Measurements from ENCODE around the gene CDH15.

The CDH15 gene

DNA sequence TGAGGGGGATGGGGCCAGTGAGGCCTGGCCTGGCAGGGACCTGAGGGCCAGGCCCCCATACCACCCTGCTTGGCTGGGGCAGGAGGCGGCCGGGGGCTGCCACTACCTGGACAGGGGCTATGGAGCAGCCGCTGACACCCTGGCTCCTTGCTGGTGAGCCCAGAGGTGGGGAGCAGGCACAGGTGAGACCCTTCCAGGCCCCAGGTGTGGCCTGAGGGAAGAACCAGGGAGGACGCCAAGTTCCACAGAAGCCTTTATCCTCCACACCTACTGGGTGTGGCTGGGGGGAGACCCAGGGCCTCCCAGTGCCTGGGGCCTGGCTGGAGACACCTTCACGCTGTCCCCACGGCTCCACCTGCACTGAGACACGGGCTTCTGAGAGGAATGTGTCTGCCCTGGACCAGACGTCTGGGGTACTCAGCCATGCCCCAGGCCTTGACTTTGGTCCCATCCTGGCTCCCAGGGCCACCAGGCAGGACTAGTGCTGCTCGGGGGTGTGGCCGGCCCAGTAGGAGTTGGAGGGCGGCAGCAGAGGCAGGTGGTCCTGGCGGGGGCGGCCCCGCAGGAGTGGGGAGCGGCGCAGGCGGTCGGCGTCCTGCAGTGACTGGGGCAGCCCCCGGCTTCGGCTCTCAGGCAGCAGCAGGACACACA is 24.1 kb downstream of the CDH15 start:
- DNase-seq (ENCODE audit: low spot score): no peak
- CTCF ChIA-PET: no interaction called here
- POLR2A ChIA-PET (ENCODE audit: low non-redundant PET): no interaction called here
- H3K27ac ChIP-seq: no peak overlapping the region
- TF ChIP-seq CTCF (conservative IDR thresholded peaks at IDR 0.05; ENCODE audit: low read depth): no peak

DNA sequence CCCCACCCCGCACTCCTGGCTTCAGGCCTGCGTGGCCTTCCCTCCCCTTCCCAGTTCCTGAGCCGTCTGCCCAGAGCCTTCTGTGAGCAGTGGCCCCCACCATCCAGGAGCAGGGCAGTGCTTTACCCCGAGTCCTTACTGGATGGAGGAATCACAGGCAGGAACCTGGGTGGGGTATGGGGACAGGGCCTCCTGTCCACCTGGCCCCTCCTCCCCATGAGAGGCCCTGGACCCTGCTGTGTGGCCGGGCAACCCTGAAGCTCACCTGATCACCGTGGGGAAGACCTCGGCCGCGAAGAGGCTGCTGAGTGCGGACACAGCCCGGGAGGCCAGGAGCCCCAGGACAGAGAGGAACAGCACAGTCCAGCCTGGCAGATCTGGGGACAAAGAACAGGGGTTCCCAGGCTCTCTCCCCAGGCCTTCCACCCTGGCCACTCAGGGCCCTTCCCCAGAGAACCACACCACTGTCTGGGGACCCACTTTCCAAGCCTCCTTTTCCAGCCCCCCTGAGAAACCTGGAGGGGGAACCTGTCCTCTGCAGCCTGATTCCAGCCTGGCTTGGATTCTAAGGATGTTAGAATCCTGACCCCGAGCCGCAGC is 25.6 kb downstream of the CDH15 start:
- ChIA-PET POLR2A (ENCODE audit: low non-redundant PET) (no interaction called here), CTCF (no interaction called here)
- no peak for DNase-seq (ENCODE audit: low spot score)
- no peak for TF ChIP-seq CTCF (conservative IDR thresholded peaks at IDR 0.05; ENCODE audit: low read depth)
- no peak overlapping the region for H3K27ac ChIP-seq

DNA sequence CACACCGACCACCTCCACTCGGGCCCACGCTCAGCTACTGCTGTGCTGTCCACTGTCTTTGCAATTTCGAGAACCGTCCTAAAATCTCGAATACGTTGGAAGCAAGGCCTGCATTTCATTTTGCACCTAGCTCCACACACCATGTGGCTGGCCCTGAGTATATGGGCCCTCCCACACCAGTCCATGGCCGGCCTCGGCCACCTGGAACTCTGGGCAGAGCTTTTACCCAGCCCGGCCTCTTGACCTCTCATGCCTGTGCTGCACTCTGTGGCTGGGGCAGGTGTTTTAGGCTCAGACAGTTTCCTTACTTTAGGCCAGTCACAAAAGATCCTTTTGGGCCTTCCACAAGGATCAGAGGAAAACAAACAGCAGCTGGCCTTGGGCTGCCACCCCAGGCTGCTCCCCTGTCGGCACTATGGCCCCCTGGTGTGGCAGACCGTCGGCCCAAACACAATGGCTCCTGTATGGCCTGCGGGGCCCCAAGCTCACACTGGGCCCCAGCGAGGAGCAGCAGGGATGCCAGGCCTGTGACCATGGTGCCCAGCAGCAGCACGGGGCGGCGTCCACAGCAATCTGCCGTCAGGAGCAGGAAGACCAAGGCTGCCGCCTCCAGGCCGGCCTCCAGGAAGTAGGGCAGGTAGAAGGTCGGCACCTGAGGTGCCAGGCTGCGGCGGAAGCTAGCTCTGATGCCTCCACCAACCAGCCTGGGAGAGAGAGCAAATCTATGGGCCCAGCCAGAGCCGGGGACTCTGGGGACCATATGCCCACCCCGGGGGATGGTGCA is 26.3 kb downstream of the CDH15 start:
- TF ChIP-seq CTCF (conservative IDR thresholded peaks at IDR 0.05; ENCODE audit: low read depth): no peak
- no peak overlapping the region for H3K27ac ChIP-seq
- CTCF ChIA-PET: no interaction called here
- DNase-seq (ENCODE audit: low spot score): no peak
- POLR2A ChIA-PET (ENCODE audit: low non-redundant PET): no interaction called here

DNA sequence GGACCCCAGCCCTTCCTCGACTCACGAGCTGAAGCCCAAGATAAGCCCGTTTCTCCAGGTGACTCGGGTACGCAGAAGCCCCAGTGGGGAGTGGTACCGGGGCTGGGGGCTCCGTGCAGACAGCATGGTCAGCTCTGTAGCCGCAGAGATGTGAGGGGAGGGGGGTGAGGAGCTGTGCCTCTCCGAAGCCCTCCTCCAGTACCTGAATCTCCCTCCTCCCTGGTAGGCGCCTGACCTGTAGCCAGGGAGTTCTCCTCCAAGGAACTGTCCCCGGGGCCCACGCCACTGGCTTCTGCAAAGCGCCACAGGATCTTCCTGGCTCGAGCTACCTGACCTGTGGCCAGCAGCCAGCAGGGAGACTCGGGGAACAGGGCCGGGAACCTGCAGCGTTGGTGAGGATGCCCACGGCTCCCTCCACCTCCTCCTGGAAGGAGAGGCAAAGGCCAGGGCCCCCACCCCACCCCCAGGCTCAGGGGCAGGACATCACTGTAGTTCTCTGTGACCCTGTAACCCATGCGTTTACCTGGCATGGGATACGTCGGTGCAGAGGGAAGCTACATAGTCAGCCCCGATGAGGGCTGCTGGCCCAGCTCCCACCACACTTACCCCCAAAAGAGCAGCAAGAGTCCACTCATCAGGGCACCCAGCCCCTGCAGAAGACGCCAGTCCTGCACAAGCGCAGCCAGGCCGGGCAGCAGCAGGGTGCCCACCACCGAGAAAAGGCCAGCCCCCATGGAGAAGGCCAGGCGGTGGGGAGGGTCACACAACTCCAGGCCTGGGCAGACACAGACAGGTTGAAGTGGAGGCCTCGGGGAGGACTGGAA is 27.1 kb downstream of the CDH15 start:
- no peak for DNase-seq (ENCODE audit: low spot score)
- POLR2A ChIA-PET (ENCODE audit: low non-redundant PET): no interaction called here
- TF ChIP-seq CTCF (conservative IDR thresholded peaks at IDR 0.05; ENCODE audit: low read depth): no peak
- H3K27ac ChIP-seq: no peak overlapping the region
- CTCF ChIA-PET: no interaction called here

DNA sequence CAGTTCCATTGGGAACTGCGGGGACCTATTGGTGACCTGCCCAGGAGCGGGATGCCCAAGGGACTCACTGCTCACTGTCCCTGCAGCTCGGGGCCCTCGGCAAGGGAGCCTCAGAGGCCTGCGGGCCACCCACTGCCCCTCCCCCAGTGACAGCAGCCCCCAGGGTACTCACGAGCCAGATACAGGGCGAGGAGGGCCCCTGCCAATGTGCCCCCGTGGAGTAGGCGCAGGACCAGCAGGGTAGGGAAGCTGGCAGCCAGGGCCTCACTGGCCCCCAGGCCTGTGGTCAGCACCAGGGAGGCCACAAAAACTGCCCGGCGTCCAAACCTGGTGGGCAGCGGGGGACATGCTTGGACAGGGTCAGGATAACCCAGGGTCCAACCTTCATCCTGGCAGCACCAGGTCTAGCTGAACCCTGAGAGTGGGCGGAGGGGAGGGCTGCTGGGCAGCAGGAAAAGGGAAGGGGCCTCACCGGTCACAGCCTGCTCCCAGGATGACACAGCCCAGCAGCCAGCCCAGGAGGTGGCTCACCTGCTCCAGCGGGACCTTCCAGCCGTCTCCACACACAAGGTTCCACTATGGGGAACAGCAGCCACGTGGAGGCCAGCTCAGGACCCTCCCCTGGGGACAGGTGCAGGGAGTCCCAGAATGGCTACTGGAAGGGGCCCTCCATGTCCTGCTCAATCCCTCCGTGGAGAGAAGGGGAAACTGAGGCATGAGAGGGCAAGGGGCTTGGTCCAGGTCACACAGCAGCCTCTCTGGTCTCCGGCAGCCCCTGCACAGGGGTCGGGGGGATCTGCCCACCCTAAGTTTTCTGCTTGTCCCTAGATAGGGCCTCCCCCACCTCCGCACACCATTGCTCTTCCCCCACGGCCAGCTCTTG is 27.9 kb downstream of the CDH15 start:
- TF ChIP-seq CTCF (conservative IDR thresholded peaks at IDR 0.05; ENCODE audit: low read depth): no peak
- DNase-seq (ENCODE audit: low spot score): no peak
- POLR2A ChIA-PET (ENCODE audit: low non-redundant PET): no interaction called here
- CTCF ChIA-PET: no interaction called here
- H3K27ac ChIP-seq: no peak overlapping the region
